ENCODE data around the gene CSF1.

- no peak for TF ChIP-seq TAF1 (IDR thresholded peaks at IDR 0.05; ENCODE audit: low read depth, low read length)
- TF ChIP-seq POLR2AphosphoS5 (IDR thresholded peaks at IDR 0.05; ENCODE audit: low read depth, low read length), result no peak
- TF ChIP-seq POLR2A (IDR thresholded peaks at IDR 0.05; ENCODE audit: low read depth, low read length), result no peak
Observed at GRCh38 chr1:109950038-109950437, 39.4 kb downstream of the CSF1 start.
